GM12892 (cell line): ENCODE measurements around the gene HOMER2.

Experiments used
- POLR2A ChIP-seq: IDR thresholded peaks from 2 replicates; pipeline ENCODE4 v1.6.1; 2011; ENCODE audit warnings: low read depth, low read length, control low read depth
- POLR2AphosphoS5 ChIP-seq: IDR thresholded peaks from 2 replicates; pipeline ENCODE4 v1.6.1; 2011; ENCODE audit warnings: low read depth, low read length, control low read depth

GRCh38 chr15:82999426-82999825 is 46.9 kb upstream of the HOMER2 start:
- TF ChIP-seq POLR2A (no peak), POLR2AphosphoS5 (no peak)
